VCaP (cell line): ENCODE data around the gene BBX.

Source experiments
- H3K27ac ChIP-seq: fragments of 450-650 bp; 2 replicates; pipeline ENCODE4 v1.5.1; 2017
- CTCF ChIP-seq: fragments of 450-650 bp; conservative IDR thresholded peaks from 2 replicates; pipeline ENCODE4 v1.5.1; 2017; ENCODE audit warnings: mild to moderate bottlenecking, moderate library complexity

The BBX gene

GRCh38 chr3:107522510-107523288, at the start of gene BBX:
Gene BBX (plus strand): TSS chr3:107522962. CDS start chr3:107710461, 187,499 bp downstream.
- no peak for TF ChIP-seq CTCF
- peak within 1 kb of the TSS; percentile 92 for H3K27ac ChIP-seq

- TF ChIP-seq CTCF: no peak
These were observed 46.3 kb upstream of the BBX start for GRCh38 chr3:107476462-107476861.

GRCh38 chr3:107487490-107487889, 35.3 kb upstream of the BBX start:
- TF ChIP-seq CTCF: no peak

More at GRCh38 chr3:107476462-107476861, 46.3 kb upstream of the BBX start:
- H3K27ac ChIP-seq: no peak overlapping the region

GRCh38 chr3:107488942-107489341, 33.8 kb upstream of the BBX start:
- H3K27ac ChIP-seq: peak overlapping the region; percentile 62
- TF ChIP-seq CTCF: no peak

More at GRCh38 chr3:107487490-107487889, 35.3 kb upstream of the BBX start:
- H3K27ac ChIP-seq: peak overlapping the region; percentile 62

GRCh38 chr3:107493134-107493533, 29.6 kb upstream of the BBX start:
- H3K27ac ChIP-seq: peak overlapping the region; percentile 84
- TF ChIP-seq CTCF: peak; percentile 40

- H3K27ac ChIP-seq: no peak overlapping the region
- TF ChIP-seq CTCF: no peak
These were observed 25.9 kb upstream of the BBX start for GRCh38 chr3:107496855-107497254.

GRCh38 chr3:107498646-107499045, 24.1 kb upstream of the BBX start:
- H3K27ac ChIP-seq: no peak overlapping the region
- TF ChIP-seq CTCF: no peak
